ENCODE measurements around the gene PLA1A.

Gene PLA1A

DNA sequence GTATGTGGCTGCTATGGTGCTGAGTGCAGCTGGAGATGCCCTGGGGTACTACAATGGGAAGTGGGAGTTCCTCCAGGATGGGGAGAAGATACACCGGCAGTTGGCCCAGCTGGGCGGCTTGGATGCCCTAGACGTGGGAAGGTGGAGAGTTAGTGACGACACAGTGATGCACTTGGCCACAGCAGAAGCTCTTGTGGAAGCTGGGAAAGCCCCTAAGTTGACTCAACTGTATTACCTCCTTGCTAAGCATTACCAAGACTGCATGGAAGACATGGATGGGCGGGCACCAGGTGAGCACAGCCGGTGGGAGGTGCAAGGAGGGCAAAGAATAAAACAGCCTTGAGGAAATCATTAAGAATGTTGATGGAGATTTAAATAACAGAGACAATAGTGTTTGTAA is 15.5 kb upstream of the PLA1A start (continued):
- TF ChIP-seq, protein P1, sequence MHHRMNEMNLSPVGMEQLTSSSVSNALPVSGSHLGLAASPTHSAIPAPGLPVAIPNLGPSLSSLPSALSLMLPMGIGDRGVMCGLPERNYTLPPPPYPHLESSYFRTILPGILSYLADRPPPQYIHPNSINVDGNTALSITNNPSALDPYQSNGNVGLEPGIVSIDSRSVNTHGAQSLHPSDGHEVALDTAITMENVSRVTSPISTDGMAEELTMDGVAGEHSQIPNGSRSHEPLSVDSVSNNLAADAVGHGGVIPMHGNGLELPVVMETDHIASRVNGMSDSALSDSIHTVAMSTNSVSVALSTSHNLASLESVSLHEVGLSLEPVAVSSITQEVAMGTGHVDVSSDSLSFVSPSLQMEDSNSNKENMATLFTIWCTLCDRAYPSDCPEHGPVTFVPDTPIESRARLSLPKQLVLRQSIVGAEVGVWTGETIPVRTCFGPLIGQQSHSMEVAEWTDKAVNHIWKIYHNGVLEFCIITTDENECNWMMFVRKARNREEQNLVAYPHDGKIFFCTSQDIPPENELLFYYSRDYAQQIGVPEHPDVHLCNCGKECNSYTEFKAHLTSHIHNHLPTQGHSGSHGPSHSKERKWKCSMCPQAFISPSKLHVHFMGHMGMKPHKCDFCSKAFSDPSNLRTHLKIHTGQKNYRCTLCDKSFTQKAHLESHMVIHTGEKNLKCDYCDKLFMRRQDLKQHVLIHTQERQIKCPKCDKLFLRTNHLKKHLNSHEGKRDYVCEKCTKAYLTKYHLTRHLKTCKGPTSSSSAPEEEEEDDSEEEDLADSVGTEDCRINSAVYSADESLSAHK (tag by site-specific recombination; IDR thresholded peaks at IDR 0.05), result no peak
- TF ChIP-seq ZNF555 (tag by site-specific recombination; conservative IDR thresholded peaks at IDR 0.05), result no peak

DNA sequence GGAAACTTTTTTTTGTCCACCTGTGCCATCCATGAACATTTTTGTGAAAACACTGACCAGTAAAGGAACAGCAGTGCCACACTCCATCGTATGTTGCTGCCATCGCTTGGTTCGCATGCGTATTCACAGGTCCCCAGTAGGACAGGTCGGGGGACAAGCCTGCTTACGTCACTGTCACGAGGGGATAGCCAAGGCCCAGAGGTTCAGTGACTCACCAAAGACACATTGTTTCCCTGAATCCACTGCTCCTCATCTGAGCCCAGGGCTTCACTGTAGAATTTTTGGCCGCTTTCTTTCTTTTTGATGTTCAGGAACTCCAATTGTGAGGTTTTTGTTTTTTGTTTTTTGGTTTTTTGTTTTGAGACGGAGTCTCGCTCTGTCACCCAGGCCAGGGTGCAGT is 12.5 kb upstream of the PLA1A start:
- ChIA-PET CTCF (no interaction called here), POLR2A (no interaction called here)
- Histone ChIP-seq H3K27ac (ENCODE audit: extremely low read depth, low read depth, low read length) (no peak overlapping the region), H3K4me3 (ENCODE audit: low read depth, low read length) (no peak overlapping the region), H3K9me3 (ENCODE audit: control insufficient read depth, insufficient read depth, low read depth, low read length) (no peaks in the 10 kb centered on the region), H3K36me3 (ENCODE audit: control insufficient read depth in 2 of 2, insufficient read depth in 1 of 2, low read length in 2 of 2) (no peaks in the 10 kb centered on the region), H3K4me1 (ENCODE audit: control insufficient read depth, insufficient read depth, low read length) (no peaks in the 10 kb centered on the region)
- no peak for TF ChIP-seq TCF7L2 (IDR thresholded peaks at IDR 0.05; ENCODE audit: borderline replicate concordance, low read depth, low read length)
- TF ChIP-seq ZNF777 (tag by site-specific recombination; IDR thresholded peaks at IDR 0.05; ENCODE audit: borderline replicate concordance), result no peak
- no peak for TF ChIP-seq ZBTB1 (tag by site-specific recombination; IDR thresholded peaks at IDR 0.05)
- TF ChIP-seq ZBTB20 (tag by site-specific recombination; IDR thresholded peaks at IDR 0.05), result no peak
- no peak for TF ChIP-seq ZNF707 (tag by site-specific recombination; IDR thresholded peaks at IDR 0.05)

DNA sequence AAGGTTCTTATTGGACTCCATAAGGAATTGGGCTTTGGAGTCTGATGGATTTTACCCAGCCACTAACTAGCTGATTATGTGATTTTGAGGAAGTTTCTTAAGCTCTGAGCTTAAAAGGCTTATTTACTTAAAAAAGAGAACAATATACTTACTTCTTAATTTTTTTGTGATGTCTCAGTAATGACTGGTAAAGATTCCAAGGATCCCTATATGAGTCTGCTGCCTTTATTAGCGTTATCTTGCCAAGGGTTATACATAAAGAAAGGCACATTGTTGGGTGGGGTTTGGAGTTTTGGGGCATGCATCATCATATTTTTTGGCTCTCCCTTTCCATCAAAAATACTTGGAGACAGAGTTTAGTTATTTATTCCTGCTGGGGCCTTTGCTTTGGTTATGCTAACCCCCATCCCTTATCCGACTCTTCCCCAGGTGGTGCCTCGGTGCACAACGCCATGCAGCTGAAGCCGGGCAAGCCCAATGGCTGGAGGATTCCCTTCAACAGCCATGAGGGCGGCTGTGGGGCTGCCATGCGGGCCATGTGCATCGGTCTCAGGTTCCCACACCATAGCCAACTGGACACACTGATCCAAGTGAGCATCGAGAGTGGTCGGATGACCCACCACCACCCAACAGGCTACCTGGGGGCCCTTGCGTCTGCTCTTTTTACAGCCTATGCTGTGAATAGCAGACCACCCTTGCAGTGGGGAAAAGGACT is 11.7 kb upstream of the PLA1A start:
- Histone ChIP-seq H3K27ac (ENCODE audit: extremely low read depth, low read depth, low read length) (no peak overlapping the region), H3K36me3 (ENCODE audit: control insufficient read depth in 2 of 2, insufficient read depth in 1 of 2, low read length in 2 of 2) (no peaks in the 10 kb centered on the region), H3K9me3 (ENCODE audit: control insufficient read depth, insufficient read depth, low read depth, low read length) (no peaks in the 10 kb centered on the region), H3K4me3 (ENCODE audit: low read depth, low read length) (no peak overlapping the region), H3K4me1 (ENCODE audit: control insufficient read depth, insufficient read depth, low read length) (no peaks in the 10 kb centered on the region)
- CTCF ChIA-PET, result no interaction called here
- TF ChIP-seq ZNF560 (tag by site-specific recombination; IDR thresholded peaks at IDR 0.05; ENCODE audit: borderline replicate concordance) (no peak), EGR2 (tag by site-specific recombination; IDR thresholded peaks at IDR 0.05; ENCODE audit: low read depth) (no peak), ZNF776 (tag by site-specific recombination; IDR thresholded peaks at IDR 0.05; ENCODE audit: borderline replicate concordance) (no peak), ZNF184 (tag by site-specific recombination; IDR thresholded peaks at IDR 0.05) (no peak), ZNF114 (tag by site-specific recombination; IDR thresholded peaks at IDR 0.05) (no peak), ZNF623 (tag by site-specific recombination; IDR thresholded peaks at IDR 0.05) (no peak), ZNF660 (tag by site-specific recombination; IDR thresholded peaks at IDR 0.05) (no peak), GLIS1 (tag by site-specific recombination; IDR thresholded peaks at IDR 0.05) (no peak), ZNF792 (tag by site-specific recombination; IDR thresholded peaks at IDR 0.05) (no peak), ZNF626 (tag by site-specific recombination; IDR thresholded peaks at IDR 0.05) (no peak)
- TF ChIP-seq, protein P2, sequence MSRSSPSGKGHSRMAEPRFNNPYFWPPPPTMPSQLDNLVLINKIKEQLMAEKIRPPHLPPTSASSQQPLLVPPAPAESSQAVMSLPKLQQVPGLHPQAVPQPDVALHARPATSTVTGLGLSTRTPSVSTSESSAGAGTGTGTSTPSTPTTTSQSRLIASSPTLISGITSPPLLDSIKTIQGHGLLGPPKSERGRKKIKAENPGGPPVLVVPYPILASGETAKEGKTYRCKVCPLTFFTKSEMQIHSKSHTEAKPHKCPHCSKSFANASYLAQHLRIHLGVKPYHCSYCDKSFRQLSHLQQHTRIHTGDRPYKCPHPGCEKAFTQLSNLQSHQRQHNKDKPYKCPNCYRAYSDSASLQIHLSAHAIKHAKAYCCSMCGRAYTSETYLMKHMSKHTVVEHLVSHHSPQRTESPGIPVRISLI (tag by site-specific recombination; IDR thresholded peaks at IDR 0.05), result no peak
- POLR2A ChIA-PET, result no interaction called here

DNA sequence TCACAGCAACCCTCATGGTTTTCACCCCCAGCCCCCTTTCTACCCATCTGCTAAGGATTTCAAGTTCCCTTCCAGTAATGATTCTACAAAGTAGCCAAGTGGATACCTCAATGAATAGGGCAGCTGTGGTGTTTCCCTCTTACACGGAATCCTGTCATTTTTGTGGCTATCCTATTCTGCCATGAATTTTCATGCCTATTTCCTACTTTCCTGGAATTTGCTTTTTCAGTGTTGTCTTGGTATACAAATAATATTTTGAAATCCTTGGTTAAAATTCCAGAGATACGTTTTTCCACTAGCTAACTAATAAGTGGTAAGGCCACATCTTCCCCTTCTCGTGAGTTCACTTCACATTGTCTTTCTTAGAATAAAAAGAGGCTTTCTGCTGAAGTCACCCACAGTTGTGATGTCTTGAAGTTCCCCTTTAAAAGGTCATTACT is 10.9 kb upstream of the PLA1A start:
- CTCF ChIA-PET, result no interaction called here
- Histone ChIP-seq H3K4me1 (ENCODE audit: control insufficient read depth, insufficient read depth, low read length) (no peaks in the 10 kb centered on the region), H3K9me3 (ENCODE audit: control insufficient read depth, insufficient read depth, low read depth, low read length) (no peaks in the 10 kb centered on the region), H3K36me3 (ENCODE audit: control insufficient read depth in 2 of 2, insufficient read depth in 1 of 2, low read length in 2 of 2) (no peaks in the 10 kb centered on the region), H3K4me3 (ENCODE audit: low read depth, low read length) (no peak overlapping the region), H3K27ac (ENCODE audit: extremely low read depth, low read depth, low read length) (no peak overlapping the region)
- POLR2A ChIA-PET, result no interaction called here
- TF ChIP-seq HOXC10 (CRISPR knock-in tag; IDR thresholded peaks at IDR 0.05) (no peak), PRDM6 (tag by site-specific recombination; IDR thresholded peaks at IDR 0.05) (no peak), ZNF157 (tag by site-specific recombination; IDR thresholded peaks at IDR 0.05) (no peak), ZNF544 (tag by site-specific recombination; IDR thresholded peaks at IDR 0.05) (no peak), PBX3 (CRISPR knock-in tag; IDR thresholded peaks at IDR 0.05) (no peak), ZSCAN23 (tag by site-specific recombination; IDR thresholded peaks at IDR 0.05) (no peak), ZNF560 (tag by site-specific recombination; IDR thresholded peaks at IDR 0.05; ENCODE audit: borderline replicate concordance) (no peak), ZNF146 (tag by site-specific recombination; IDR thresholded peaks at IDR 0.05) (no peak), ZNF768 (tag by site-specific recombination; IDR thresholded peaks at IDR 0.05) (no peak)
